Stimulated activated CD8-positive, alpha-beta memory T cell treated with anti-CD3 and anti-CD28 coated beads, Interleukin-4, amount 100 ng/mL, for 48 hours (primary cell): ENCODE results near the gene GDPGP1.

Experiments
- DNase-seq: peaks from one replicate; pipeline ENCODE4 v3.0.0-alpha.2; 2020

Gene GDPGP1

DNA sequence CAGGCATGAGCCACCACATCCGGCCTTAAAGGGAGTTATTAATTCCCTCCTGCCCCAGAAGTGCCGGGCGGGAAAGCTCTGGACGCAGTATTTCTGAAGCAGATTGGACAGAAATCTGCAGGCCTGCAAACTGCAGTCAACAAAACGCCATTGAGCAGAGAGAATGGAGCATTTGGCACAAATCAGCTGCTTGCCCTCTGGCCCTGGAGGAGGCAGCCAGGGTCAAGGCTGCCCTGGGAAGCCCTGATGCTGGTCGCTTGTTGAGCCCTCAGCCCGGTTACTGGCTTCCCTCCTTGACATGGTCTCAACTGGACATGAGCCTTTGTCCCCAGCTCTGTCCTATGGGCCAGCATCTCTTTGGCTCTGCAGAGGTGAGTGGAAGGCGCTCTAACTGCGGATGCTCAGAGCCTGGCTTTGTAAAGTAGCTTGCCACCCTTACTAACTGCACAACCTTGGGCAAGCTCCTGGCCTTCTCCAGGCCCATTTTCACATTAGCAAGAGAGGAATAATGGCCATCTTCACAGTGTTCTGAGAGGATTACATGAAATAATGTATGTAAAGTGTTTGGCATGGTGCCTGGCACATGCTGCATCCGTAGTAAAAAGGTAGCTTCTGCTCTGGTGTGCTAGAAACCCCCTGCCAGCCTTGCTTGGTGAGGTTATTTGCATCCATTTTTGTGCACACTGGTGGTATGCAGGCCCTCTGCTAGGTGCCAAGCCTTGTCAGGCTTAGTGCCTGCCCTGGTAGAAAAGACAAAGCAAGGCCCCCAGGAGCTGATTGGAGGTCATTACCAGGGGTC lies 28.8 kb upstream of the GDPGP1 start:
- no peak for DNase-seq

DNA sequence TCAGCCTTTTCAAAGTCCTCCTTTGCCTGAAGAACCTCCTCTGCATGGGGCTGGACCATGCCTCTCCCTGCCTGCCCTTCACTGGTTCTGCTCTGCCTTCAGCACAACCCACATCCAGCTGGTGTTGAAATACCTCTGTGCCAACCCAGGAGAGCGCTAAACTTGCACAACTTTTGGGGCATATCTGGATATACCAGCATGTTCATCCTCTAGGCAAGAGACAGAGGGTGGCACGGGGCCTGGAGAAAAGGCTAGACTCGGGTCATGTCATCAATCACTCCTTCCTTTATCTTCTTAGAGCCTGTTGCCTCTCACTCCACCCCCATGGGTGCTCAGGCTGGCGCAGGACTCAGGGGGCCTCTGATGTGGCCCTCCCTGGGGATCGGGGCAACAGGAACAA lies 28.1 kb upstream of the GDPGP1 start:
- DNase-seq, result no peak

DNA sequence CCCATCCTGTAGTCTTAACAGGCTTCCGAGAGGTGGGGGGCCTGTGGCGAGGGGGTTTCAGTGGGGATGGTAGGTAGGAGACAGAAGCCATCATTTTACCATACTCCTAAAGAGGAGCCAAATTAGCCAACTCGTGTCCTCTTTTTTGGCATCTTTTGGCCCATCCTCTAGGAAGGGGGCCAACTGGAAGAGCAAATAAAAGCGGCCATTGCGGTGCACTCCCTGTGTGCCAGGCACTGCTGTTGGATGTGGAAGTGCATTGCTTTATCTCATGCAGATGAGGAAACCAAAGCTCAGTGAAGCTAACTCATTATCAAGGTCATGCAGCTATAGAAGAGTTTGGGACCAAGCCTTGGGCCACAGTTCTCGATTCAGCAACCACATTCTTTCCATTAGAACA lies 26.8 kb upstream of the GDPGP1 start:
- no peak for DNase-seq

DNA sequence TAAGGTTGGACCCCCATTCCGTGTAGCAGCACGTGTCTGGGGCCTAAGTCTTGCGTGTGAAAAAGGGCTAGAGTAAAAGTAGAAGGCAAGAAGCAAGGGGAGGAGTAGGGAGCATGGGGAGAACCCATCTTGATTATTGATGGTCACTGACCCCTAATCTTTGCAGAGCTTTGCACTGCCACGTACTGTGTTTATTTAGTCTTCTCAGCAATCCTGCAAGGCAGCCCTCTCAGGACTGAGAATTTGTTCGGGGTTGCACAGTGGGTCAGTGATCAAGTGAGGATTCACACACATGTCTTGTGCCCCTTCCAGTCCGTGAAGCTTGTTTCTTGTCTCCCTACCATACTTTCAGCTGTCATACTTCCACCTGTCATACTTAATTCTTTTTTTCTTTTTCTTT lies 25.7 kb upstream of the GDPGP1 start:
- DNase-seq, result no peak

DNA sequence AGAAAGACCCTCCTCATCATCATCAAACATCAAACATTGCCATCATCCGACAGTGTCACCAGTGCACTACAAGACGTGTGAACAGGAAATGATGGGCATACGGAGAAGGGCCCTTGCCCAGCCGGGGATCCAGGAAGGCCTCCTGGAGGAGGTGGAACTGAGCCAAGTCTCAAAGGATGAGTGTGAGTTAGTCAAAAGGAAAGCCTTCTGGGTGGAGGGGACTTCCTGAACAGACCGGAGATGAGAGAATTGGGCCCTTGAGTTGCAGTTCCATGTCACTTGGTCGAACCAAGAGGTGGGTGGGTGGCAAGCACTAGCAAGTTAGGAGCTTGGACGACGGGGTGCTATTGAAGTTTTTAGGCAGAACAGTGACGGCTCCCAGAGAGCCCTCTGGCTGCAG lies 24.4 kb upstream of the GDPGP1 start:
- DNase-seq, result peak; percentile 44

DNA sequence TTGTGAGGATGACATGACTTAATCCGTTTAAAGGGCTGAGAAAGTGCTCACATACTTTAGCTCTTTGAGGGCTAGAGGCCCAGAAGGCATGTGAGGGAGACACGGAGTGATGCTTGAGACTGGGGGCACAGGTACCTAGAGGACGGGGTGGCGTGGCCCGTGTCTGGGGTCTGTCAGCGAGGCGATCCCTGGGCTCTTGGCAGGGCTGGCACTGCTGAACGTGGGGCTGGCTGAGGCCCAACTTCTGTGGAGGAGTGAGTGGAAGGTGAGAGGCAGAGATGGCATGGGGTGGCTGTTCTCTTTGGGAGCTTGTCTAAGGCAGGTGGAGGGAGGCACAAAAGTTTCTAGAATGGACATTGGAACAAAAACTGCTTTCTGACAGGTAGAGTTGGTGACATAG lies 23.4 kb upstream of the GDPGP1 start:
- DNase-seq, result no peak

DNA sequence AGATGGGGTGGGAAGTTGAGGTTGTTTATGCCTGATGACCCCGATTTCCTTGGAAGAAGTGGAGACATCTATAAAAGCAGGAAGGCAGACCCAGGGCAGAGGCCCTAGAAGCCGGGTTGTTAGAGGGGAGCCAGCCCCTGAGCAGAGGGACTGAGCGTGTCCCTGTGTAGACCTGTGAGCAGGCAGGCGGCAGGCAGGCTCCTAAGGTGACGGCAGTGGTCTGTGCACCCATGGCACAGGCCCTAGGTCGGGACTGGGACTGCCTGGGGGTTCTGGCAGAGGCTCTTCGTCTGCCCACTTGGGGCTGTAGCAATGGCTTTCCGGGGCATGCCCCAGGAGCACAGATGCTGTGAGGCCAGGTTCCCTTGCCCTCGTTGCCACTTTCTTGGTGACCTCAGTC lies 23.0 kb upstream of the GDPGP1 start:
- DNase-seq, result no peak

DNA sequence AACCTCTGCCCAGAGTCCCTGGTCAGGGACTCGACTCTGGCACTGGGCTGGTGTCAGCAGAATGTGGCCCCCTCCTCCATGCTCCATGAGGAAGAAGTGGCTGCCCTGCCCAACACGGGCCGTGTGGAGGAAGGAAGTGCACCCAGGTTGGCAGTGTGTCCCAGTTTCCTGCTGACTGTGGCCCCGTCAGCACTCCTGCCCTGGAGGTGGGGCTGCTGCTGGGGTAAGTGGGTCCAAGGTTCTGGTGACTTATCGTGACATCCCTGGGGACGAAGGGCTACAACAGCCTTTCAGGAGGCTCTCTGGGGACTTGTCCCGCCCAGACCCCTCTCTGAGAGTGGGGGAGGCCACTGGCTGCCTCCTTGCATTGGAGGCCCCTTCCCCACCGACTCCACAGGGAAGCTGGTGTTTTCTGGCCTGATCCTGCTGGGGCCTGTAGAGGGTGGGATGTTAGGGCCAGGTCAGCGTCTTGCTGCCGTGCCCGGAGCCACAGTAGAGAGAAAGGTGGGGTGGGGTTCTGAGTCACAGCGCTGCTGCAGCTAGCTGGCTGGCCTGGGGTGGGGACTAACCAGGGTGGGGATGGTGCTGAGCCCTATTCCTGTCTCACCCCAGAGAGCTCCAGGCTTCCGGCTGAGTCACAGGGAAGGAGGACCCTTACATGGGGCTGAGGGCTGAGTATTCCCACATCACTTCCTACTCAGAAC lies 22.4 kb upstream of the GDPGP1 start:
- DNase-seq, result no peak

DNA sequence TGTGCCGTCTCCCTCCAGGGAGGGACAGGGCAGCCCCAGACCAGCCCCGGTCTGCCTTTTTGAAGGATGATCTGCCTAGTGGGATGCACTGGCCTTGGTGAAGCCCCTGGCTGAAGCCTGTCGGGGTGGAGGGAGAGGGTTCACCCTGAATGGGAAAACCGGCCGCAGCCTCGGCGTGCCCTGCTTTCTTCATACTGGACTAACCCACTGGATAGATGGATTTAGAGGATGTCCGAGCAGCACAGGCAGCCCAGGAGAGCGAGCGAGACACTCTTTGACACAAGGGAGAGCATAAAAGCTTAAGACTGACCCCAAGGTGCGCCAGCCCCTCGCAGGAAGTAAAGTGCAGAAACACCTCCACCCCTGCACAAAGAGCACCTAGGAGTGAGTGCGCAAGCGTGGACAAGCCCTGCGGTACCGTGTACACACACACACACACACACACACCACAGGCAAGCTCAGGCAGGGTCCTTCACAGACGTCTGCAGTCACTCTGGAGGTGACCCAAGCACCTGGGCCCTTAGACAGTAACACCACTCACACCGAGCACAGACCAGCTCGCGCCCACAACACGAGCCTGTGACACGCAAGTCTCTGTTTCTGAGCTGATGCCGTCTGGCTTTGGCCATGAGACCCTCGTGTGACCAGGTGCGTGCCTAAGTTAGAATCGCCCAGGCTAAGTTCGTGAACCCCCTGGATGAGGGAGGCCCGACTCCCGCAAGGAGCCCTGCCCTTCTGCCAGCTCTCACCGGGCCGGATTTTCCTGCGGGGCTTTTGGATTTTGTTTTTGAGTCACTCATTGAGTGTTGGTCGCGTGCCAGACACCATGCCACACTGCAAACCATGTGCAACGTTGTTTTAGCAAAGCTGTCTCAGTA lies 21.5 kb upstream of the GDPGP1 start:
- DNase-seq, result no peak

DNA sequence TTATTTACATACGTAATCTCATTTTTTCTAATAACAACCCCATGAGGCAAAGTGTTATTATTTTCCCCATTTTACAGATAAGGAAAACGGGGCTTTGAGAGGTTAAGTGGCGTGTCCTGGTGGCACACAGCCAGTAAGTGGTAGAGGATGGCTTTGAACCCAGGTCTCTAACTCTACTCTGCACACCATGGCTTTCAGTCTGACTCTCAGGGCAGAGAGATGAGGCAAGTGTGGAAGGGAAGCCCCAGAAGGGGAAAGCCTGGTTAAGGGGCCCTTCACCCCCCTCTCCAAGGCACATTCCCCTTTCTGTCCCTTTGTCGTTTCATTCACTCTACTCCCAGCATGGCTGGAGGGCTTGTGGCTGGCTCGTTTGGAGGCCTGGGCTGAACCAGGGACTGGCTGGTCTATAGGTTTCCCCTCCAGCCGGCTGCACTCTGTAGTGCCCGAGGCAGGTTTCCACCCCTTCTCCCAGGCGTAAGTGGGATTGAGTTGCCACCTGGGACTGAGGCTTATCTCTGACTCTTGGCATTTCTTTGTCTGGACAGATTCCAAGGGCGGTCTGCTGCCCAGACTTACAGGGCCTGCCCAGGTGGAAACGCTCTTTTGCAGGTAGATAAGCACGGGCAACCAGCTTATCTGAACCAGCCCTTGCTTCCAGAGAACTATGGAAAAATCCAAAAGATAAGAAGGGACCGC lies 20.7 kb upstream of the GDPGP1 start:
- DNase-seq, result no peak

DNA sequence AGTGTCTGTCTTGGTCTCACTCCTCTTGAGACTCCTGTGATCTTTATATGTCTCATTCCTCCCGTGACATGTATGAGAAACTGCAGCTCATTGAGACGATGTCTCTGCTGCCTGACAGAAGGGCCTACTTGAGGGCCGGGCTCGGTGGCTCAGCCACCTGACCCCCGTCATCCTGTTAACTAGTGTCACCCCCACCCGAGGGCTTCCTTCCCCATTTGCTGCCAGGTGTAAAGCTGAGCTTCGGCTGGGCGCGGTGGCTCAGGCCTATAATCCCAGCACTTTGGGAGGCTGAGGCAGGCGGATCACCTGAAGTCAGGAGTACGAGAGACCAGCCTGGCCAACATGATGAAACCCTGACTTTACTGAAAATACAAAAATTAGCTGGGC lies 20.2 kb upstream of the GDPGP1 start:
- no peak for DNase-seq

DNA sequence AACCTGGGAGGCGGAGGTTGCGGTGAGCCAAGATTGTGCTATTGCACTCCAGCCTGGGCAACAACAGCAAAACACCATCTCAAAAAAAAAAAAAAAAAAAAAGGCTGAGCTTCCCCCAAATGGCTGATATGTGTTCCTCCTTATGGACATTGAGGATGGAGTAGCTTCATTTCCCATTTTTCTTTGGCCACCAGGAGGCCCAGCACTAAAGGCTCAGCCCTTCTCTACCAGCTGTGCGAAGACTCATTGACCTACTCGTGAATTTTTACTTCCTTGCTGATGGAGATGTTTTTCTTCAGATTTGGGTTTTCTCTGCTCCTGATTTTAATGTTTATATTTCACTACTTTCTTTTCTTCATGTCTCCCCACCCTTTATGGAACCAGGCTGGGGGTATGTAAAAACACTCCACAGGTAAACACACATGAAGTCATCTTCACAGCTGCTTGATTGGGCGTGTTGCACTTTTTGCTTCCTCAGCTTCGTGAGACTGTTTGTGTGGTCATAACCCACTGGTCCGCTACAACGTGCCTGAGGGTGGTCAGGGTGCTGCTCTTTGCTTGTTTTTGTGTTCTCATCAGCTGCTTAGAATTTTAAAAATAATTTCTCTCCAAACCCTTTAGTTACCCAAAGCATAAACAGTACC lies 19.3 kb upstream of the GDPGP1 start:
- no peak for DNase-seq

DNA sequence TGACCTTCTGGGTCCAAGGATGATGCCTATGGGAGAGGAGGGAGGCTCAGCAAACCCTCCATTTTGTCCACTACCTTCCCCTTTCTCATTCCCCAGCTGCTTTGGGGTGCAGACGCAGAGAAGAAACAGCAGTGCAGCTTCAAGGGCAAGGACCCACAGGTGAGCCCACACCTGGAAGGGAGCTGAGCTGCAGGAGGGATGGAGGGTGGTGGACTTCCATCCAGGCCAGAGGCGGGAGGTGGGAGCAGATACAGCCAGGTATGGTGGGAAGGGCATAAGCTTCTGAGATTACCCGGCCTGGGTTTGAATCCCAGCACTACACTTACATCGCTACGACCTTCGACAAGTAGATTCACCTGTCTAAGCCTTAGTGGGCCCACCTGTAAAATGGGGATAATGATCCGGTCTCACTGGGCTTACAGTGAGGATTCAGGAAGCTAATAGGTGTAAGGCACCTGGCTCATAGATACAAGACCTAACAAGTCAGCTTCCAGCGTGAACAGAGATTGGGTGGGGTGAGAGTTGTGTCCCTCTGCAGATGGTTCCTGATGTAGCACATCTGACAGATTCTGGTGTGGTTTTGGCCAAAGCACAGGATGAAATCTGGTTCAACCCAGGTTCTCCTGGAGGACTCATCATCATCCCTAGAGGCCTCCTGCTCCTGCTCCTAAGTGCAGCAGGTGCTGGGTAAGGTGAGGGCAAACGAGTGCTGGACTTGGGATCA lies 16.2 kb upstream of the GDPGP1 start:
- no peak for DNase-seq

DNA sequence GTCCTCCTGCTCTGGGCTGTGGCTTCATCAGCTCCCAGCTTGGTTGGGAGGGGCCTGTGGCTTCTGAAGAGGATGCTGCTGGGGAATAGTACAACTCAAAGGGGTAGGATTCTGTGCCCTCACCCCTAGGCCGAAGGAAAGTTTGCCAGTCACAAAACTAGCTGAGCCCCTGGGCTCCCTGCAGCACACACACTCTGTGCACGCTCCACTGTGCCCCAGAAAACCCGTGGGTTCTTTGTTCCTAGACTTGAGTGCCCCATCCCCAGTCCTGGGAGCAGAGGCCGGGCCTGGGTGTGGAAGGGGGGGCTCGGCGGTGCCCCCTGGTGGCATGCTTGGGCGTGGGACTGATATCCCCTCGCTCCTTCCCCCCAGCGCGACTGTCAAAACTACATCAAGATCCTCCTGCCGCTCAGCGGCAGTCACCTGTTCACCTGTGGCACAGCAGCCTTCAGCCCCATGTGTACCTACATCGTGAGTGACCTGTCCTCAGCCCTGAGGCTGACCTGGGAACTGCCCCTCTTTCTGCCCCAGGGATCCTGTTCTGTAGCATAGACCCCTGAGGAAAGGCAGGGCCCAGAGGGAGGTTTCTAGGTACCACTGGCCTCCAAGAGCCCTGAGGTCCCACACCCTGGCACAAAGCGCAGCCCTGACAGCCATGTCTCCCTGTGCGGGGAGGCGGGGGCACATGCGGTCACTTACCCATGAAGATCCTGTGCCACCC lies 14.4 kb upstream of the GDPGP1 start:
- peak; percentile 80 for DNase-seq

DNA sequence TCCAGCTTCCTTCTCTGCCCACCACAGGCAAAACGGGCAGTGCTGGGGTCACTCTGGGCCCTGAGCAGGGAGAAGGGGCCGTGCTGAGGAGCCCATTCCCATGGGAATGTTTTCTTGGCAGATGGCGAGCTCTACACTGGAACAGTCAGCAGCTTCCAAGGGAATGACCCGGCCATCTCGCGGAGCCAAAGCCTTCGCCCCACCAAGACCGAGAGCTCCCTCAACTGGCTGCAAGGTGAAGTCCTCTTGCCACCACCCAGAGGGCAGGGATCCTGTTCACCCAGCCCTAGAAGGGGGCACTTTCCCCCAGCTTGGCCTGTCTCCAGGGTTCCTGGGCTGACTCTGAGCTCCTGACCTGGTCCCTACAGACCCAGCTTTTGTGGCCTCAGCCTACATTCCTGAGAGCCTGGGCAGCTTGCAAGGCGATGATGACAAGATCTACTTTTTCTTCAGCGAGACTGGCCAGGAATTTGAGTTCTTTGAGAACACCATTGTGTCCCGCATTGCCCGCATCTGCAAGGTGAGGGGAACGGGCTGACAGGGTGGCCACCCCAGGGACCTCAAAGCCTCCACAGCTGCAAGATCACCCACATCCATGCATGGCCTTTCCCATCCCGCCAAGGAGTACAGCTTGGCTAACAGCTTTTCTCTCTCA lies 12.6 kb upstream of the GDPGP1 start:
- peak; percentile 58 for DNase-seq

DNA sequence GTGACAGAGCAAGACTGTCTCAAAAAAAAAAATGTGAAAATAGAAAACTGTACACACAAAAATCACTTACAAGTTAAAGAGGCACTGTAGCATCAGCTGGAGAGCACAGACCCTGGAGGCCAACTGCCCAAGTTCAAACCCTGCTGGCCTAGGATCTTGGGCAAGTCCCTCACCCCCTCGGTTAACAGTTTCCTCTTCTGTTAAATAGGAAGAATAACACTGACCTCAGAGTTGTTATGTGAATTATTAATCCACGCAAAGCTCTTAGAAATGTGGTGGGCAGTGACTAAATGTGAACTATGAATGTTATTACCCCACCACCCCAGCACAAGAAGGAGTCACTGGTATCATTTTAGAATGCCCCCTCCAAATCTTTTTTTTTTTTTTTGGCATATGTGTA lies 11.5 kb upstream of the GDPGP1 start:
- no peak for DNase-seq

DNA sequence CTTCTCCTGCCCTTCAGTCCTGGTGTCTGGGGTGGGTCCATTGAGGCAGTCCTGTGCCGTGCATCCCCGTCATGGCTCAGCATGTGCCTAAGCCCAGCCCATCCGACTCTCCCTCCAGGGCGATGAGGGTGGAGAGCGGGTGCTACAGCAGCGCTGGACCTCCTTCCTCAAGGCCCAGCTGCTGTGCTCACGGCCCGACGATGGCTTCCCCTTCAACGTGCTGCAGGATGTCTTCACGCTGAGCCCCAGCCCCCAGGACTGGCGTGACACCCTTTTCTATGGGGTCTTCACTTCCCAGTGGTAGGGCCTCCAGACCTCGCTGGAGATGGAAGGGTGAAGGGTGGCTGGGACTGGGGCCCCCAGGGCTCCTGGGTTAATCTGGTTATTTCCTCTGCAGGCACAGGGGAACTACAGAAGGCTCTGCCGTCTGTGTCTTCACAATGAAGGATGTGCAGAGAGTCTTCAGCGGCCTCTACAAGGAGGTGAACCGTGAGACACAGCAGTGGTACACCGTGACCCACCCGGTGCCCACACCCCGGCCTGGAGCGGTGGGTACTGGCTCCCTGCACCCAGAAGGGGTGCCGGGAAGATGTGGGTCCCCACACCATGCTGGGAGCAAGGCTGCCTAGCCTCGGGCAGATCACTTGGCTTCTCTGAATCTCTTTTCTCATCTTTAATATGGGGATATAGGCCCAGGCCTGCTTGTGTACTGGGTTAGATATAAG lies 10.4 kb upstream of the GDPGP1 start:
- DNase-seq, result no peak

DNA sequence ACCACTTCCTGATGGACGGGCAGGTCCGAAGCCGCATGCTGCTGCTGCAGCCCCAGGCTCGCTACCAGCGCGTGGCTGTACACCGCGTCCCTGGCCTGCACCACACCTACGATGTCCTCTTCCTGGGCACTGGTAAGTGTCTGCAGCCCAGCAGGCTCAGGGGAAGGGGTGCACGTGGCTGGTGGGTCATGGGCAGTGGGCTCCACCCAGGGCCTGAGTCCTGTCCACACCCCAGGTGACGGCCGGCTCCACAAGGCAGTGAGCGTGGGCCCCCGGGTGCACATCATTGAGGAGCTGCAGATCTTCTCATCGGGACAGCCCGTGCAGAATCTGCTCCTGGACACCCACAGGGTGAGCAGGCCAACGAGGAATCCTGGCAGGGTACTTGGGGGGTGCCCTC lies 9.0 kb upstream of the GDPGP1 start:
- no peak for DNase-seq

DNA sequence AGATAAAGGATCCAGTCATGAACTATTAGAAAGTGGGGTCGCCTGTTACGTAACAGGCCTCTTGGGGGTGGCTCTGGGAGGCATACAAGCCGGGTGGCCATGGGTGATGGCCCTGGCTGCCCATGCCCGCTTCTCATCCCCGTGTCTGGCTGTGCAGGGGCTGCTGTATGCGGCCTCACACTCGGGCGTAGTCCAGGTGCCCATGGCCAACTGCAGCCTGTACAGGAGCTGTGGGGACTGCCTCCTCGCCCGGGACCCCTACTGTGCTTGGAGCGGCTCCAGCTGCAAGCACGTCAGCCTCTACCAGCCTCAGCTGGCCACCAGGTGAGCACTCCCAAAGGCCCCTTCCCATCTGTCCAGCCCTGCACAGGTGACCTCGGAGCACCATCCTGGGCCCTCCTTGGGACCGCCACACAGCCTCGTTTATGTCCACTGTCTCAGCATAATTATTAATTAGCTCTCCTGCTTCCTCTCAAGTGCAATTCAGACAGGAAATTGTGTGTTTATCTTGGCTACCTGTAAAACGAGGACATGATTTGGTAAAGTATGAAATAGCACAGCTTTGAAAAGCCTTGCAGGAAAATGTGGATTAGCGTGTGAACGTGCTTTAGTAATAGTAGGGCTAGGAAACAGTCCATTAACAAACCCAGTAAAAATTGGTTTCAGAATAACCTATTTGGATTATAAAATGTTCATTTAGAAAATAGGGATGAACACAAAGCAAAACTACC lies 8.3 kb upstream of the GDPGP1 start:
- no peak for DNase-seq
